ENCODE measurements around the gene MRPL34.

Gene MRPL34

DNA sequence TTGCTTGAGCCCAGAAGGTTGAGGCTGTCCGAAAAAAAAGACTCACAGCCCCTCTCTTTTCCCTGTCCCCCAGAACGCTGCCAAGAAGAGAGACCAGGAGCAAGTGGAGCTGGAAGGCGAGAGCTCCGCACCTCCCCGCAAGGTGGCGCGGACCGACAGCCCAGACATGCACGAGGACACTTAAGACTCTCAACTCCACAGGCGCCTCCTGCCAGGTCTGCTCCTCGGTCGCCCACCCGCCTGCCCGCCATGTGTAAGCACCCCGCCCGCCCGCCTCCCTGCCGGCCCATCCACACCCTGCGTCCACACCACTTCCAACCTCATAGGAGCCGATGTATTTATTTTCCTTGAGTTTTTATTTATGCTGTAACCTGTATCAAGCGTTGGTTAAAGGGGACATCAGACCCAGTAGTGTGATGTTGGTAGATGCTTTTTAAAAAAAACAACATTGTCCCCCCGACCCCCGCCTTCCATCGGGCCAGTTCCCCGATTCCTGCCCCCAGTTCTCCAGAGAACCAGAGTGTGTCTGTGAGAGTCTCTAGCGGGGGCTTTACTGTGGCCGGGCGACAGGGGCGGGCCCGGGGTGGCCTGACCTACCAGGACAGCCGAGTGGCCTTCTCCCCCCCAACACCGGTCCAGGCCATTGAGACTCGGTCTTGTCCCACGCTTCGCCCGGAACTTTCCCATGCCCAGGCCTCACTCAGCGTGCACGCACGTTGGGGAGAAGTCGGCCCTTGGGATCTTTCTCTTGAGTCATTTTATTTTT is 14.0 kb downstream of the MRPL34 start:
- no peak for DNase-seq (ENCODE audit: low read depth)
- TF ChIP-seq, protein P1, sequence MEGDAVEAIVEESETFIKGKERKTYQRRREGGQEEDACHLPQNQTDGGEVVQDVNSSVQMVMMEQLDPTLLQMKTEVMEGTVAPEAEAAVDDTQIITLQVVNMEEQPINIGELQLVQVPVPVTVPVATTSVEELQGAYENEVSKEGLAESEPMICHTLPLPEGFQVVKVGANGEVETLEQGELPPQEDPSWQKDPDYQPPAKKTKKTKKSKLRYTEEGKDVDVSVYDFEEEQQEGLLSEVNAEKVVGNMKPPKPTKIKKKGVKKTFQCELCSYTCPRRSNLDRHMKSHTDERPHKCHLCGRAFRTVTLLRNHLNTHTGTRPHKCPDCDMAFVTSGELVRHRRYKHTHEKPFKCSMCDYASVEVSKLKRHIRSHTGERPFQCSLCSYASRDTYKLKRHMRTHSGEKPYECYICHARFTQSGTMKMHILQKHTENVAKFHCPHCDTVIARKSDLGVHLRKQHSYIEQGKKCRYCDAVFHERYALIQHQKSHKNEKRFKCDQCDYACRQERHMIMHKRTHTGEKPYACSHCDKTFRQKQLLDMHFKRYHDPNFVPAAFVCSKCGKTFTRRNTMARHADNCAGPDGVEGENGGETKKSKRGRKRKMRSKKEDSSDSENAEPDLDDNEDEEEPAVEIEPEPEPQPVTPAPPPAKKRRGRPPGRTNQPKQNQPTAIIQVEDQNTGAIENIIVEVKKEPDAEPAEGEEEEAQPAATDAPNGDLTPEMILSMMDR (IDR thresholded peaks at IDR 0.05; ENCODE audit: insufficient read depth, low read depth, low read length, missing control alignments): no peak
- no peak overlapping the region for H3K4me3 ChIP-seq (ENCODE audit: low read depth, low read length)

DNA sequence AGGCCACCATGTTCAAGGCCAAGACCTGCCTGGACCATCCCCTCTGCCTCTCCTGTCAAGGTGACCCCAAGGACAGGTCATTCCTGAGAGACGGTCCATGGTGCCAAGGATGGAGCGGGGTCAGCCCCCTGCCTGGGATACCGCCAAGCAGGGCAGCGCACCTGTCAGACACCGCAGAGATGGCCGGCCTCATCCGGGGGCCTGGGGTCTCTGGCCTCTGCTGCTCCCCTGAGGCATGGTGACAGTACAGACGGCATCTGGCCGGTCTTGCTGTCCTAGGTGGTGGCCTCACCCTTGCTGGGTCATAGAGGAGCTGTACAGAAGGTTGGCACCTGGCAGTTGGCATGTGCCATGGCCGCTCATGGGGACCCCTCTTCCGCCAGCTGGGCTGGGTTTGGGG is 14.8 kb downstream of the MRPL34 start:
- no peak overlapping the region for H3K4me3 ChIP-seq (ENCODE audit: low read depth, low read length)
- no peak for DNase-seq (ENCODE audit: low read depth)
- TF ChIP-seq, protein P1 (IDR thresholded peaks at IDR 0.05; ENCODE audit: insufficient read depth, low read depth, low read length, missing control alignments): no peak

DNA sequence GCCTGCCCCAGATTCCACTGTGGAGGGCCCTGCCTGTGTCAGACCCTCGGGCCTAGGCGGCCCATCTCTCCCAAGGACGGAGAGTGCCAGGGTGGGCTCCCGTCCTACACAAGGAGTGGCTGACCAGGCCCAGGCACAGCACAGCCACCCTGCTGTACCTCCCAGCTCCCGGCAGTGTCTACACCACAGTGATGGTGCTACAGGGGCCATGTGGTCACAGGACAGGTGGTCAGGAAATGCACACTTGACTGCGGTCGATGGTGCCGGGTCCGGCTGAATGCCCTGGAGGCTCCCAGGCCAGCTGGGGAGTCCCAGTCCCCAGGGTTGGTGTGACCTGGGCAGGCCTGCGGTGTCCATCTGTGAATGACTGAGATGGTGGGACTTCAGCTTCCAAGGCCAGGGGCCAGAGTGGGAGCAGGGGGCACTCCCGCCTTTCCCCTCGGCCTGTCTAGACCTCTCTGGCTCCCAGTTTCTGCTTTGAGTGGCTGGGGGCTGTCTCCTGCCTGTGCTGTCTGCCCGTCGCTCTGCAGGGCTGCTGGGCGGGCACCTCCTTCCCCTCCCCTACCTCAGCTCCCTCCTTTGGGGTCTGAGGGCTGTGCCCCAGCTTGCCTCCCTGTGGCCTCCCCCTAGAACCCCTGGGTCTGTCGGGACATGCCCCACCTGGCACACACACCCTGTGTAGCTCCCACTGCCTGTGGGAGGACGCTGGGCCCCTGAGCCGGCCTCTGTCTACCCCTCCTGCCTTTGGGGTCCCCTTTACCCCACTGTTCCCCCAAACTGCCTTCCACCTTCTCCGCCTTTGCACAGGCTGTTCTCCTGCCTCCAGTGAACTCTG is 16.2 kb downstream of the MRPL34 start:
- no peak for DNase-seq (ENCODE audit: low read depth)
- TF ChIP-seq, protein P1 (IDR thresholded peaks at IDR 0.05; ENCODE audit: insufficient read depth, low read depth, low read length, missing control alignments): no peak
- H3K4me3 ChIP-seq (ENCODE audit: low read depth, low read length): no peak overlapping the region

DNA sequence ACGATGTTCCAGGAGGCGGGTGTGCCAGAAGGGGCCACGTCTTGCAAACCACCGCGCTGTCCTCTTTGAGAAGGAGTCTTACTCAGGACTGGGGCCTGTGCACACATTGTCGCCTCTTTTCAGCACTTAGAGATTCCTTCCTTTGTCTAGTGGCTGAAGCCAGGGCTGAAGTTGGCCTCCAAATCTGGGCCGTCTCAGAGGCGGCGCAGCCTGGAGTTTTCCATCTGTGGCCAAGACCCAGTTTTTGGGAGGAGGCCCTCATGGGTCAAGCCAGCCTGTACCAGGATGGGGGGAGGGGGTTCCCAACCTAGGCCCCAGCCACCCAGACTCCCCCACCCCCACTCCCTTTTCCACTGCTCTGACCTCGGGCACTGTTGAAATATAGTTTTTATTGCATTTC is 17.2 kb downstream of the MRPL34 start:
- no peak for DNase-seq (ENCODE audit: low read depth)
- TF ChIP-seq, protein P1 (IDR thresholded peaks at IDR 0.05; ENCODE audit: insufficient read depth, low read depth, low read length, missing control alignments): no peak

DNA sequence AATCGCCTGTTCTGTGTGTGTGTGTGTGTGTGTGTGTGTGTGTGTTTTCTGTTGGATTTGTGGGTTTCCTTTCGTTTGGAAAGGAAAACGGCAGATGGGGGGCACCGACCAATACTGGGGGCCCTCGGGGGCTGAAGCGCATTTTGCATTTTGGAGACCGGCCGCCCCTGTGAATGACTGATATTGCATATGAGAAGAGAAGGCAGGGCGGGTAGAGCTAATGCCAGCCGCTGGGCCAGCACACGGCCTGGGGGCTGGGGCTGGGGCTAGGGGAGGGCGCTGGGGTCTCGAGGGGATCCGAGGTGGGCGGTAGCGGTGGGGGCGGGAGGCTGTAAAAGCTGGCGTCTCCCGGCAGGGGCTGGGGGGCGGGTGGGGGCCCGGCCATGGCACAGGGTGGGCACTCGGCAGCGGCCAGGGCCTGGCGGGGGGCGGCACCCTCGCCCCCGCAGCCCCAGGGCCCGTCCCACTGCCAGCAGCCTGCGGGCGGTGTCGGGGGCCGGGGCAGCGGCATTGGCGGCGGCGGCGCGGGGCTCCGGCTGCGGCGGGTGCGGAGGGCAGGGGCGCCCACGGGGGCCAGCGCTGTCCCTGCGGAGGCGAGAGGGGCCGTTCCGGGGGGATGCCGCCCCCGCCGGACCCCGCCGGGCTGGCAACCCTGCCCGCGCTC is 17.8 kb downstream of the MRPL34 start:
- TF ChIP-seq, protein P1 (IDR thresholded peaks at IDR 0.05; ENCODE audit: insufficient read depth, low read depth, low read length, missing control alignments): no peak

More for the DNA sequence above, 17.2 kb downstream of the MRPL34 start:
- no peak overlapping the region for H3K4me3 ChIP-seq (ENCODE audit: low read depth, low read length)

DNA sequence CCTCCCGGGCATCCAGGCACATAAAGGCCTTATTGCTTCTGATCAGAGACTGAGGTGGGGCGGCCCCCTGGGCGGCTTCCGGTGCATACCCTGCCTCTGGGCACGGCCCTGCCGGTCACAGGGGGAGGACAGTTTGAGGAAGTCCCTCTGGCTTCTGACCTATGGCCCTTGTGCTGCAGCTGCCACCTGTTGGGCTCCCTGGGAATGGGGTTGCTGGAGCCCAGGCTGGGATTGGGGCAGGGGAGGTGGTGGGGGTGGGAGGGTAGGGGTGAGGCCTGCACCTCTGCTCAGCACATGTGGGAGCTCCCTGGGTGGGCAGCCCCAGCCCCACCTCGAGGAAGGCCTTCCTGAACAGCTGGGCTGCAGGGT is 18.3 kb downstream of the MRPL34 start:
- TF ChIP-seq, protein P1 (IDR thresholded peaks at IDR 0.05; ENCODE audit: insufficient read depth, low read depth, low read length, missing control alignments): no peak
- DNase-seq (ENCODE audit: low read depth): no peak
- no peak overlapping the region for H3K4me3 ChIP-seq (ENCODE audit: low read depth, low read length)

More for the DNA sequence above, 17.8 kb downstream of the MRPL34 start:
- no peak for DNase-seq (ENCODE audit: low read depth)
- no peak overlapping the region for H3K4me3 ChIP-seq (ENCODE audit: low read depth, low read length)

Data from GM12865 (cell line).